Stimulated activated naive CD4-positive, alpha-beta T cell (primary cell): Measurements from ENCODE around the gene CCDC192.
A peak's percentile ranks its signal among the peaks of the same experiment; 100 is the strongest.
"Not testable (repeated sequence)": the region's sequence is repeated elsewhere in the genome, so short reads cannot be mapped to it uniquely, and the experiment has no call there.

Source experiments
- DNase-seq, 6 experiments: peaks; one replicate each; lab custom pipeline; 2025; lab: John Stamatoyannopoulos, UW

Gene CCDC192

GRCh38 chr5:127699416-127699815, 3.8 kb upstream of the CCDC192 start:
- no peak for DNase-seq

GRCh38 chr5:127700237-127700766, 2.9 kb upstream of the CCDC192 start:
- DNase-seq, result no peak

- DNase-seq, result no peak
Observed at GRCh38 chr5:127702434-127702833, 757 bp upstream of the CCDC192 start.

- no peak for DNase-seq
Observed at GRCh38 chr5:127705120-127705892, 2.1 kb downstream of the CCDC192 start.

GRCh38 chr5:127706691-127707090, 3.5 kb downstream of the CCDC192 start:
- no peak for DNase-seq

- DNase-seq, result no peak
Observed at GRCh38 chr5:127707209-127707608, 4.0 kb downstream of the CCDC192 start.

- DNase-seq, result not testable (repeated sequence)
Observed at GRCh38 chr5:127713083-127713482, 9.9 kb downstream of the CCDC192 start.

- DNase-seq, result no peak
Observed at GRCh38 chr5:127718181-127718580, 15.0 kb downstream of the CCDC192 start.

- no peak for DNase-seq
Observed at GRCh38 chr5:127723571-127723970, 20.4 kb downstream of the CCDC192 start.

GRCh38 chr5:127725673-127726072, 22.5 kb downstream of the CCDC192 start:
- DNase-seq, result no peak

- no peak for DNase-seq
Observed at GRCh38 chr5:127732963-127733362, 29.8 kb downstream of the CCDC192 start.

- DNase-seq, result not testable (repeated sequence)
Observed at GRCh38 chr5:127739348-127739747, 36.2 kb downstream of the CCDC192 start.

GRCh38 chr5:127739807-127740384, 36.7 kb downstream of the CCDC192 start:
- DNase-seq, result no peak

GRCh38 chr5:127741412-127741811, 38.2 kb downstream of the CCDC192 start:
- DNase-seq, result no peak

- no peak for DNase-seq
Observed at GRCh38 chr5:127744241-127744640, 41.0 kb downstream of the CCDC192 start.

- DNase-seq, result peak in 1 of 6 experiments; percentile 0
Observed at GRCh38 chr5:127746756-127747155, 43.6 kb downstream of the CCDC192 start.

GRCh38 chr5:127752503-127753265, 49.5 kb downstream of the CCDC192 start:
- not testable (repeated sequence) for DNase-seq

GRCh38 chr5:127754259-127754658, 51.1 kb downstream of the CCDC192 start:
- no peak for DNase-seq

GRCh38 chr5:127754706-127755105, 51.5 kb downstream of the CCDC192 start:
- no peak for DNase-seq

- DNase-seq, result no peak
Observed at GRCh38 chr5:127757576-127757975, 54.4 kb downstream of the CCDC192 start.

GRCh38 chr5:127758766-127759283, 55.6 kb downstream of the CCDC192 start:
- no peak for DNase-seq

GRCh38 chr5:127761869-127762268, 58.7 kb downstream of the CCDC192 start:
- DNase-seq, result no peak
